ENCODE results near the gene CDH4.

The CDH4 gene

GRCh38 chr20:61712688-61713087, 460.6 kb downstream of the CDH4 start:
- TF ChIP-seq ZNF112 (tag by site-specific recombination; IDR thresholded peaks at IDR 0.05) (no peak), ZNF449 (tag by site-specific recombination; IDR thresholded peaks at IDR 0.05) (no peak), ZBTB20 (tag by site-specific recombination; IDR thresholded peaks at IDR 0.05) (no peak), ZIC2 (tag by site-specific recombination; IDR thresholded peaks at IDR 0.05) (peak; percentile 79), ZNF707 (tag by site-specific recombination; IDR thresholded peaks at IDR 0.05) (no peak)
- H3K4me3 ChIP-seq (ENCODE audit: low read depth, low read length) = no peak overlapping the region
- H3K36me3 ChIP-seq (ENCODE audit: control insufficient read depth in 2 of 2, insufficient read depth in 1 of 2, low read length in 2 of 2) = no peaks in the 10 kb centered on the region
- H3K9me3 ChIP-seq (ENCODE audit: control insufficient read depth, insufficient read depth, low read depth, low read length) = no peaks in the 10 kb centered on the region
- ChIA-PET CTCF (no interaction called here), POLR2A (no interaction called here)
- no peak overlapping the region for H3K27ac ChIP-seq (ENCODE audit: extremely low read depth, low read depth, low read length)
- H3K4me1 ChIP-seq (ENCODE audit: control insufficient read depth, insufficient read depth, low read length) = no peaks in the 10 kb centered on the region

- no peak for TF ChIP-seq KLF16 (tag by site-specific recombination; IDR thresholded peaks at IDR 0.05)
- no peak for TF ChIP-seq ZEB2 (tag by site-specific recombination; IDR thresholded peaks at IDR 0.05)
- no peak for TF ChIP-seq ZSCAN18 (tag by site-specific recombination; IDR thresholded peaks at IDR 0.05)
- no peak for TF ChIP-seq BCL11B (tag by site-specific recombination; IDR thresholded peaks at IDR 0.05; ENCODE audit: low read depth)
- TF ChIP-seq ZBTB49 (tag by site-specific recombination; IDR thresholded peaks at IDR 0.05; ENCODE audit: low read depth) = no peak
- TF ChIP-seq RBAK (tag by site-specific recombination; IDR thresholded peaks at IDR 0.05) = no peak
- Histone ChIP-seq H3K4me1 (ENCODE audit: control insufficient read depth, insufficient read depth, low read length) (no peaks in the 10 kb centered on the region; the same call in 1 of the 2 replicates), H3K9me3 (ENCODE audit: control insufficient read depth, insufficient read depth, low read depth, low read length) (no peaks in the 10 kb centered on the region), H3K36me3 (ENCODE audit: control insufficient read depth in 2 of 2, insufficient read depth in 1 of 2, low read length in 2 of 2) (no peaks in the 10 kb centered on the region), H3K4me3 (ENCODE audit: low read depth, low read length) (no peak overlapping the region), H3K27ac (ENCODE audit: extremely low read depth, low read depth, low read length) (no peak overlapping the region)
- POLR2A ChIA-PET = no interaction called here
- CTCF ChIA-PET = no interaction called here
These were observed 466.4 kb downstream of the CDH4 start for GRCh38 chr20:61718361-61719005.

DNA sequence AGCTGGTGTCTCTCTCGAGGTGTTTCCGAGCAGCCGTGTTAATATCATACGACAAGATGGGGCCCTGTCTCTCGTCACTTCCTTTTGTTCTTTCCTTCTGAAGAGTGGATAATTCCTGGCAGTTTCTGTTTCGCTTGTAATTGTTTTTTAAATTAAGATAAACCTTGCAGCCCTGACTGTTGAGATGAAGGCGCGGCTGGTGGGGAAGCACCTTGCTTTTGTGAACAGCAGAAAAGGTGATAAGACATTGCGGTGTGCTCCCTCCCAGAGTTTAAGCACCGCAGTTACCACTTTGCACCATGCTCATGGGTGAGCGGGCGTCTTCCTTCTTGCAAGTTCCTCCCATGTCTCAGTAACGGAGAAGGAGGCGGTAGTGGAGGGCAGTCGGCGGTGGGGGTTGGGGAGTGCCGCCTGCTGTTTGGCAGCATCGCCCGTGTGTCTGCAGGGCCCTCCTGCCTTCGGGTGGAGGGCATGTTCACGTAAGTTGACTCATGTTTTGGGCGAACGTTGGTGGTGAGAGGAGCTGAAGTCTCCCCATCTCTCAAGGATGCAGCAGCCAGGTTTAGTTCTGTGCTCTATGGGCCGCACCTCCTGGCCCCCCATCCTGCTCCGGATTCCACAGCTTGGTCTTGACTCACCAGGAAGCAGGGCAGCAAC, 467.8 kb downstream of the CDH4 start:
- ChIA-PET CTCF (no interaction called here), POLR2A (no interaction called here)
- Histone ChIP-seq H3K4me3 (ENCODE audit: low read depth, low read length) (no peak overlapping the region), H3K9me3 (ENCODE audit: control insufficient read depth, insufficient read depth, low read depth, low read length) (no peaks in the 10 kb centered on the region), H3K36me3 (ENCODE audit: control insufficient read depth in 2 of 2, insufficient read depth in 1 of 2, low read length in 2 of 2) (no peaks in the 10 kb centered on the region), H3K27ac (ENCODE audit: extremely low read depth, low read depth, low read length) (no peak overlapping the region), H3K4me1 (ENCODE audit: control insufficient read depth, insufficient read depth, low read length) (no peaks in the 10 kb centered on the region; the same call in 1 of the 2 replicates)
- TF ChIP-seq ZNF704 (tag by site-specific recombination; IDR thresholded peaks at IDR 0.05) (no peak), EGR2 (tag by site-specific recombination; IDR thresholded peaks at IDR 0.05; ENCODE audit: low read depth) (0 out of 2 replicates have a peak, but pooled peaks have one; percentile 23)
